PC-9 (cell line): ENCODE results near the gene VBP1.

Source experiments
- CTCF ChIP-seq: fragments of 200-600 bp; sonication (generic); conservative IDR thresholded peaks from 2 replicates; pipeline ENCODE4 v1.6.1; 2017; ENCODE audit warnings: mixed run types, antibody characterized with exemption, mild to moderate bottlenecking, moderate library complexity
- EZH2 ChIP-seq: fragments of 200-600 bp; sonication (generic); IDR thresholded peaks from 2 replicates; pipeline ENCODE4 v1.8.0; 2017; ENCODE audit warnings: antibody characterized with exemption, low read depth

- no peak for TF ChIP-seq CTCF
- no peak for TF ChIP-seq EZH2
Measured at GRCh38 chrX:155215443-155216178, 649 bp upstream of the VBP1 start.
